A172 (cell line): ENCODE results near the gene TRIM50. TPM values are rescaled to one million over a fixed set of nuclear protein-coding genes. Genes with fewer than 3 reads are reported as not detected.
"Not testable (repeated sequence)": the region's sequence is repeated elsewhere in the genome, so short reads cannot be mapped to it uniquely, and the experiment has no call there.

ENCODE experiments used
- DNase-seq: peaks from one replicate; pipeline ENCODE4 v3.0.0-alpha.2; 2015; ENCODE audit warnings: low spot score
- total RNA-seq: library from RNA; depleted of rRNA; stranded (reverse); fragments of >200 nt; shearing (Covaris generic); gene quantifications from 2 replicates; pipeline ENCODE4 v1.2.3, GENCODE V29; 2014; rRNA removed

TRIM50 gene
- total RNA-seq = not detected in 2 replicates

- DNase-seq = not testable (repeated sequence)
These were observed at the start of gene TRIM50, which contains the start of gene FKBP6 for GRCh38 chr7:73327922-73328321. Gene TRIM50, minus strand, starts transcription at chr7:73328082. Its CDS starts 3,295 bp downstream, at chr7:73324787. Gene FKBP6, plus strand, starts transcription at chr7:73328161. Its CDS starts 268 bp downstream, at chr7:73328429.

DNA sequence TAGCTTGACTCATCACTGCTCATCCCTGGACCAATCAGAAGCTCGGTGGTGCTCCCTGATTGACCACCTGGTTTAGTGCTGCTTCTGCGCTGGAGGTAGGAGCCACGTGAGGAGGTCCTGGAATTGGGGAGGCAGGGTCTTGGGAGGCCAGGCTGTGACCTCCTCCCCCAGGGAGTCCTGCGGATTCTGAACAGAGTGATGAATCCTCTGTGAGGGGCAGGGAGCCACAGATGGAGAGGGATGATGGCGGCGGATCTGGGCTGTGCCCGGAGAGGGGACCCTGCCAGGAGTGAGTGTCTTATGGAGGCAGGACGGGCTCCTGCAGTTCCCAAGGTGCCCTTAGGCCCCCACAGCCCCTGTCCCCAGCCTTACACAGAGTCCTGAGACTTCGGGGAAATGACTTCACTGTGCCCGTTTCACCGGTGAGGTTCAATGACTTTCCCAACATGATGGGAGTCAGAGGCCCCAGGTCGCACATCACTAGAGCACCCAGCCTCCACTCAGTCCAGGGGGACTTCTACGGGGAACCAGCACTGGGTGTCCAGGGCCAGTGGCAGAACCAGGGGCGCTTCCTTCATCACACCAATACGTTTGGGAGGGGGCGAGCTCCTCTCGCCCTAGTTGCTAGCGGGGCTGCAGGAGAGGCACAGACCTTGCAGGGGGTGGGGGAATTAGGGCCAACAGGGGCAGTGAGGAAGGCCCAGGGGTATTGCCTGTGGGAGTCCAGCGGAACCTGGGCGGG, 49.0 kb upstream of the TRIM50 start:
- no peak for DNase-seq

GRCh38 chr7:73376262-73376661, 48.4 kb upstream of the TRIM50 start:
- not testable (repeated sequence) for DNase-seq

- DNase-seq = no peak
These were observed 45.9 kb upstream of the TRIM50 start for GRCh38 chr7:73373741-73374140.

GRCh38 chr7:73369622-73370021, 41.7 kb upstream of the TRIM50 start:
- no peak for DNase-seq

- DNase-seq = no peak
These were observed 41.1 kb upstream of the TRIM50 start for GRCh38 chr7:73369009-73369408.

- no peak for DNase-seq
These were observed 39.1 kb upstream of the TRIM50 start for GRCh38 chr7:73366990-73367389.

DNA sequence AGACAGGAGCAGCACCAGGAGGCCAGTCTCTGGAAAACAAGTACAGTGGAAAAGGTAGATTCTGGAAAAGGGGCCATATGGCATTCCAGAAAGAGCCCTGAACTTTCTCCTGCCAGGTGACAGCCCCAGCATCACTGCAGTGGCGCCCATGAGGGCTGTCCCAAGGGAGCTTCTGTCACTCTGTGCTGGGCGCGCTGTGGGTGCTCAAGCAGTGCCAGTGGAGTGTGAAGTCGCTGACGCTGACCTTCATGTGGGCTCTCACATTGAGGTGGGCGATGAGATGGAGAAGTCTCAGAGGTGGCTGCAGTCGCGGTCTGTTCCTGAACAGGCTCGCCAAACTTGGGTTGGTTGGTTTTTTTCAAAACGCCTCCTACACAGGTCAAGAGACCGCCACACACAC, 38.2 kb upstream of the TRIM50 start:
- no peak for DNase-seq

DNA sequence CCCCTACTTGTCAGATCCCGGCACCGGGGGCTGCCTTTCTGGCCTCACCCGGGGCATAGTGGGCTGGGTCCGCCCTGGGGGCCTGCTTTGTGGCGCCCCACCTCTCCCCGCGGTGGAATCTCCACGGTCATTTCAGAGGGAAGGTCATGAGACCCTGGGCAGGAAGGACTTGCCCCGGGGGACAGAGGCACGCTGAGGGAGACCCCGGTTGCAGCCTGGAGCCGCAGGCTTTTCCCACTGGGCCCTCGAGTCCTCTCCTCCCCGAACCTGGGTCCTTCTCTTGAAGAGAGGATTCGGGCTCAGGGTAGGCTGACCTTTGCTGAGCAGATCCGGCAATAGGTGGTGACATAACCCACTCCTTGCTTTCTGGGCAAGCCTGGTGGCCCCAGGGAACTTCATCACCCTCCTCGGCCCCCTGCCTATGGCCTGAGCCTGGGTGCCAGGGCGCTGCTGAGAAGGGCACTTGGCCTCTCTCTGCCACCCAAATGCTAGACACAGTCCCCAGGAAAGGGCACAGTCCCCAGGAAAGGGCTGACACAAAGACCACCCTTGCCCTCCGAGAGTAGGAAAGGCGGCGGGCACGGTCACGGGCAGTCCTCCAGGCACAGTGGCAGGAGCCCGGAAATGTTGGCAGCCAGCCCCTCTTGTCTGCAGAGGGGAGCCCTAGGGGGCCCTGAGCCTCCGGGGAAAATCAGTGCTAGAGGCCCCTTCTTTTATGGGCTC, 36.3 kb upstream of the TRIM50 start:
- no peak for DNase-seq

- no peak for DNase-seq
These were observed 35.5 kb upstream of the TRIM50 start for GRCh38 chr7:73363225-73364005.

DNA sequence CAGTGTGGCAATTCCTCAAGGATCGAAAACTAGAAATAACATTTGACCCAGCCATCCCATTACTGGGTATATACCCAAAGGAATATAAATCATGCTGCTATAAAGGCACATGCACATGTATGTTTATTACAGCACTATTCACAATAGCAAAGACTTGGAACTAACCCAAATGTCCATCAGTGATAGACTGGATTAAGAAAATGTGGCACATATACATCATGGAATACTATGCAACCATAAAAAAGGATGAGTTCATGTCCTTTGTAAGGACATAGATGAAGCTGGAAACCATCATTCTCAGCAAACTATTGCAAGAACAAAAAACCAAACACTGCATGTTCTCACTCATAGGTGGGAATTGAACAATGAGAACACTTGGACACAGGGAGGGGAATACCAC, 32.7 kb upstream of the TRIM50 start:
- not testable (repeated sequence) for DNase-seq

DNA sequence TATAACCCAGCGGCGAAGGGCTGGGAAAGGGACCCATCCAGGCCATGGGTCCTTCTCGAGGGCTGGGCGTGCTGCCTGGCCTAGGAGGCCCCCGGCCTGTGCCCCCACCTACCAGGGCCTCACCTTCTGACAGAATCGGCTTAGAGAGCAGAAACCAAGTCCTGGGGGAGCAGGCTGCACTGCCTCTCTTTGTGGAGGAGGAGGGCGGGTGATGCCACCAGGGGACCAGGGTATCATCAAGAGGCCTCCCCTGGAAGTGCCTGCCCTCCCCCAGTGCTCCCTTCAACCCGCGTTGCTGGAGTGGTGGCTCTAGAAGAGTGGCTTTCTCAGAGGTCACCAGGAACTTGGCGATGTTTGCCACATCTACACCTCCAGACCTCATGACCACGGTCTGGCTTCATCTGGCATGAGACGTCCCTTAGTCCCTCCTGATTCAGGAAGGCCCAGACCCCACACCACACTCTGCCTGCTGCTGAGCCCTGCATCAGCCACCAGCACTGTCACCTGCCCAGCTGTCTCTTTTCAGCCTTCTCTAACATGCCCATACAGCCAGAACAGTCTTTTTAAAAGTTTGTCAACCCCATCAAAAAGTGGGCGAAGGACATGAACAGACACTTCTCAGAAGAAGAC, 32.0 kb upstream of the TRIM50 start:
- DNase-seq = no peak

DNA sequence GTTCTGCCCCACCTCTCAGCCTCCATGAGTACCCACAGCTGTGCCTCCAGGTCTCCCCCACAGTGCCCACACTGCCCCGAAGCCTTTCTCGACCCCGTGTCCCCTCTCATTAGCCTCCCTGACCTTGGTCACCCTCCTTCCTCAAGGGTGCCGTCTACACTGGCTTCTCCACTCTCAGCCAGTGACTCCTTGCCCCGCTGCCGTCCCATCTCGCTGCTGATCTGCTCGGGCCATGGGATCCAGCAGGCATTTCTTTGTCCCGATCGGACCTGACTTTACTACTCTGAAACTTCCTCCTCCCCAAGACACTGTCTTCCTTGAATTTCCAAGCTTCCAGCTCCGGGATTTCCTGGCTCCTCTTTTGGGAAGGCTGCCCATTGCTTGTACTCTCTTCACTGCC, 31.4 kb upstream of the TRIM50 start:
- DNase-seq = no peak

GRCh38 chr7:73358590-73359275, 30.9 kb upstream of the TRIM50 start:
- no peak for DNase-seq

GRCh38 chr7:73356159-73356558, 28.3 kb upstream of the TRIM50 start:
- DNase-seq = no peak

DNA sequence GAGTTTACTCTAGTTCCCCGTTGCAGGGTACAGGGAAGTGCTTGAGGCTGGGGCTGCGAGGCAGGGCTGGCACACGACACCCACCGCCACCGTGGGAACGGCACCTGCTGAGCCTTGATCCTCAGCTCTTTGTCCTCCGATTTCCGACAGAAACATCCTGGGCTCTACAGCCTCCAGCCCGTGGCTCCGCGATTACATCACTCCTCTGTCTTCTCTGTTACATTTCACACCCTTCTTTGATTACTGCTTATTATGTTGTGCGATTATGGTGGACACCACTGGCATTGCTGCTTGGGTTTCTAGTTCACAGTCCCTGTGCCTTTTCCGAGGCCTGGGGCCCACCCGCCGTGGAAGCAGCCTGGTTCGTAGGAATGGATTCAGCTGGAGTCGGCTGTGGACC, 26.9 kb upstream of the TRIM50 start:
- no peak for DNase-seq

DNA sequence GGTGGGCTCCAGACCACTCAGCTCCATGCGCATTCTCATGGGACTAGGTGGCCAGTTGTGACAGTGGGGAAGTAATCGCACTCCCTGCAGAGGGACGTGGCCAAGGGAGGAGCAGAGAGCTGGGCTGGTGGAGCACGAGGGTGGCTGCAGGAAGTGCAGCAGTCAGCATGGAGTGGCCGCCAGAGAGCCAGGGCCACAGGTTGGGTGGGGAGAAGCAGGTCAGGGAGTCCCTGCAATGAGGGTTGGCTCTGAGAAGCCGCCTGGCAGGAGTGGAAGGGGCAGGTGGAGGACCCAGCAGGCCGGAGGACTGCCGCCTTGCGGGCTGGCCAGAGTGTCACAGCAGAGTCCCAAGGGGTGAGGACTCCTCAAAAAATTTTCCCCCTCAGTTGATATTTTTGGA, 26.3 kb upstream of the TRIM50 start:
- no peak for DNase-seq

GRCh38 chr7:73353243-73353642, 25.4 kb upstream of the TRIM50 start:
- DNase-seq = no peak

GRCh38 chr7:73352784-73353183, 24.9 kb upstream of the TRIM50 start:
- no peak for DNase-seq

- peak; percentile 44 for DNase-seq
These were observed 23.7 kb upstream of the TRIM50 start for GRCh38 chr7:73351447-73352167.
